NCI-H2196 treated with DMSO at 0.1 percent for 48 hours (cell line): ENCODE data around the gene DHRS11.
"Not testable (repeated sequence)": the region's sequence is repeated elsewhere in the genome, so short reads cannot be mapped to it uniquely, and the experiment has no call there.

ENCODE experiments used
- DNase-seq: peaks from one replicate; lab custom pipeline; 2025; ENCODE audit not compliant: unreplicated experiment; lab: John Stamatoyannopoulos, UW

Gene DHRS11

GRCh38 chr17:36593656-36594316 is 2.1 kb downstream of the DHRS11 start:
- DNase-seq: no peak

- DNase-seq: no peak
These were observed 3.1 kb downstream of the DHRS11 start for GRCh38 chr17:36594626-36595401.

GRCh38 chr17:36597226-36597625 is 5.5 kb downstream of the DHRS11 start:
- no peak for DNase-seq

- no peak for DNase-seq
These were observed 6.4 kb downstream of the DHRS11 start for GRCh38 chr17:36597866-36598777.

GRCh38 chr17:36598951-36599401 is 7.3 kb downstream of the DHRS11 start:
- DNase-seq: no peak

- no peak for DNase-seq
These were observed 8.0 kb downstream of the DHRS11 start for GRCh38 chr17:36599546-36600250.

GRCh38 chr17:36600465-36600864 is 8.8 kb downstream of the DHRS11 start:
- no peak for DNase-seq

- DNase-seq: no peak
These were observed 9.2 kb downstream of the DHRS11 start for GRCh38 chr17:36600936-36601302.

GRCh38 chr17:36601303-36602029 is 9.8 kb downstream of the DHRS11 start, which contains the start of gene MRM1:
Gene MRM1 (plus strand): TSS chr17:36601583. CDS start chr17:36601811, 228 bp downstream.
- DNase-seq: peak; percentile 56

- DNase-seq: no peak
These were observed 10.5 kb downstream of the DHRS11 start for GRCh38 chr17:36602030-36602748.

- DNase-seq: peak; percentile 11
These were observed 11.3 kb downstream of the DHRS11 start for GRCh38 chr17:36602924-36603384.

- DNase-seq: not testable (repeated sequence)
These were observed 13.3 kb downstream of the DHRS11 start for GRCh38 chr17:36605028-36605427.

GRCh38 chr17:36608280-36608679 is 16.6 kb downstream of the DHRS11 start:
- no peak for DNase-seq

GRCh38 chr17:36608794-36609497 is 17.3 kb downstream of the DHRS11 start:
- DNase-seq: peak; percentile 7

GRCh38 chr17:36609498-36609862 is 17.8 kb downstream of the DHRS11 start:
- DNase-seq: no peak

GRCh38 chr17:36610474-36610873 is 18.8 kb downstream of the DHRS11 start:
- no peak for DNase-seq

GRCh38 chr17:36611345-36612072 is 19.8 kb downstream of the DHRS11 start:
- no peak for DNase-seq

GRCh38 chr17:36612323-36612722 is 20.6 kb downstream of the DHRS11 start:
- no peak for DNase-seq
